ENCODE data around the gene SHMT2.

GRCh38 chr12:57220770-57221168 lies 8.7 kb upstream of the SHMT2 start:
- TF ChIP-seq EZH2 (IDR thresholded peaks at IDR 0.05) = no peak
- TF ChIP-seq, protein P1, sequence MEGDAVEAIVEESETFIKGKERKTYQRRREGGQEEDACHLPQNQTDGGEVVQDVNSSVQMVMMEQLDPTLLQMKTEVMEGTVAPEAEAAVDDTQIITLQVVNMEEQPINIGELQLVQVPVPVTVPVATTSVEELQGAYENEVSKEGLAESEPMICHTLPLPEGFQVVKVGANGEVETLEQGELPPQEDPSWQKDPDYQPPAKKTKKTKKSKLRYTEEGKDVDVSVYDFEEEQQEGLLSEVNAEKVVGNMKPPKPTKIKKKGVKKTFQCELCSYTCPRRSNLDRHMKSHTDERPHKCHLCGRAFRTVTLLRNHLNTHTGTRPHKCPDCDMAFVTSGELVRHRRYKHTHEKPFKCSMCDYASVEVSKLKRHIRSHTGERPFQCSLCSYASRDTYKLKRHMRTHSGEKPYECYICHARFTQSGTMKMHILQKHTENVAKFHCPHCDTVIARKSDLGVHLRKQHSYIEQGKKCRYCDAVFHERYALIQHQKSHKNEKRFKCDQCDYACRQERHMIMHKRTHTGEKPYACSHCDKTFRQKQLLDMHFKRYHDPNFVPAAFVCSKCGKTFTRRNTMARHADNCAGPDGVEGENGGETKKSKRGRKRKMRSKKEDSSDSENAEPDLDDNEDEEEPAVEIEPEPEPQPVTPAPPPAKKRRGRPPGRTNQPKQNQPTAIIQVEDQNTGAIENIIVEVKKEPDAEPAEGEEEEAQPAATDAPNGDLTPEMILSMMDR (IDR thresholded peaks at IDR 0.05 in 2 of 3, conservative IDR thresholded peaks at IDR 0.05 in 1 of 3; ENCODE audit: borderline replicate concordance in 1 of 3, insufficient read depth in 1 of 3, low read depth in 2 of 3, low read length in 2 of 3) = no peak
- TF ChIP-seq SIN3A (IDR thresholded peaks at IDR 0.05; ENCODE audit: low read depth) = no peak
- TF ChIP-seq, protein P2, sequence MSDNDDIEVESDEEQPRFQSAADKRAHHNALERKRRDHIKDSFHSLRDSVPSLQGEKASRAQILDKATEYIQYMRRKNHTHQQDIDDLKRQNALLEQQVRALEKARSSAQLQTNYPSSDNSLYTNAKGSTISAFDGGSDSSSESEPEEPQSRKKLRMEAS (IDR thresholded peaks at IDR 0.05) = no peak
- no peak for TF ChIP-seq POLR2AphosphoS5 (IDR thresholded peaks at IDR 0.05; ENCODE audit: low read depth, low read length)
- TF ChIP-seq FOSL1 (IDR thresholded peaks at IDR 0.05; ENCODE audit: low read depth) = no peak
- TF ChIP-seq POLR2A (IDR thresholded peaks at IDR 0.05; ENCODE audit: borderline replicate concordance, extremely low read depth, insufficient read depth, insufficient read length) = no peak
- TF ChIP-seq EZH2phosphoT487 (IDR thresholded peaks at IDR 0.05; ENCODE audit: borderline replicate concordance) = no peak
- no peak for TF ChIP-seq RAD21 (IDR thresholded peaks at IDR 0.05; ENCODE audit: low read depth)
- no peak for TF ChIP-seq CBX3 (IDR thresholded peaks at IDR 0.05; ENCODE audit: low read depth)
- no peak for TF ChIP-seq SRF (IDR thresholded peaks at IDR 0.05; ENCODE audit: low read depth)
- no peak for TF ChIP-seq ZFX (IDR thresholded peaks at IDR 0.05)
- TF ChIP-seq JUND (IDR thresholded peaks at IDR 0.05) = no peak
- no peak for TF ChIP-seq YY1 (IDR thresholded peaks at IDR 0.05; ENCODE audit: extremely low read depth, insufficient replicate concordance, low read depth, low read length)
